HG02642 (cell line): ENCODE results near the gene SFN.
"Not testable (repeated sequence)": the region's sequence is repeated elsewhere in the genome, so short reads cannot be mapped to it uniquely, and the experiment has no call there.

Source experiments
- ATAC-seq: cut with Tn5 transposase; IDR thresholded peaks from one replicate; pipeline ENCODE4 v1.9.1; 2021; ENCODE audit warnings: mild to moderate bottlenecking; ENCODE audit not compliant: unreplicated experiment, poor library complexity

The SFN gene

DNA sequence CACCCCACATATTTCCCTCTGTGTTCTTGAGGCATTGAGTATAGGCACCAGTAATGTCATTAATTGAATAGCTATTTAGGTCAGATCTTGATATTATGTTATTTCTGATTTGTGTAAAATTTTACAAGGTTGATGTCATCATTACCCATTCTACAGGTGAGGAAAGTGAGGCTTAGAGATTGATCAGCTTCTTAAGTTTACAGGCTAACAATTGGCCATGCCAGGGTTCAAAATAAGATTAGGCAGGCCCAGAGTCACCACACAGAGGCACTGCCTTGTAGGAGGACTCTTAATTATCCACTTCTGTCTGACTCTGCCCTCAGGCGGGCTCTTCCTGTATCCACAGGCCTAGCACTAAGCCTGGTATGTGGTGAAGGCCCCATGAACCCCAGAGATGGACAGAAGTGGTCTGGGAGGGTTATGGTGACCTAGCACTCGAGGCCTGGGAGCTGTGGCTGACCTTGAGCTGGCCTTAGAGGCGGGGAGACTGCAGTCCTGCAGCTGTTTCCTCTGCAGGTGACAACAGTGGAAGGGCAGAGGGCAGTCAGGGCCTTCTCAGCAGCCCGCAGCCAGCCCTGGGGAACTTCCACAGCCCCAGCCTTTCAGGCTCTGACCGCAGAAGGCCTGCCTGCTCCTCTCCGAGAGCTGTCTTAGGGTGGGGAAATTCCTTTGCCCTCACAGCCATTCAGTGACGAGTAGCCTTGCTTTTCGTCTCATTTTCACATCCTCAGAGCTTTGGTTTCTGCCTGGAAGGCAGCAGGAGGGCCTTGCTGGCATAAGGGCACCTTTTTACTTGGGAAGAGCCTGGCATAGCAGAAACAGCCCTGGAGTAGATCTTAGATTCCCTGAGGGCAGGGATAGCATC is 24.2 kb upstream of the SFN start:
- ATAC-seq: peak; percentile 95

DNA sequence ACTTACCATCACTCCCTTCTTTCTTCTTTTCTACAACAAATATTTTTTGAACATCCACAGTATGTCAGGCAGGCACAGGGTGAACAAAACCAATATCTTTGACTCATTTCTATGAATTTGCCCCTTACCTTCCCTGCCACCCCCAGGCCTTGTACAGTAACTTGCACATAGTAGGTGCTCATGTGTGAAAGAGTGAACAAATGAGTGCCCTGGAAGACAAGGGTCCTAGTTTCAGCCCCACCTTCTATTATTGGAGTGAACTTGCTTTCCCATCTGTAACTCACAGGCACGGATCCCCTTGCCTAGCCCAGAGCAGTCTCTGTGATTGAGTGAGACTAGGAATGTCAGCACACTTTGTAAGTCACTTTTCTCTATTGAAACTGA is 23.6 kb upstream of the SFN start:
- ATAC-seq: peak; percentile 17

GRCh38 chr1:26839779-26840178 is 23.2 kb upstream of the SFN start:
- no peak for ATAC-seq

DNA sequence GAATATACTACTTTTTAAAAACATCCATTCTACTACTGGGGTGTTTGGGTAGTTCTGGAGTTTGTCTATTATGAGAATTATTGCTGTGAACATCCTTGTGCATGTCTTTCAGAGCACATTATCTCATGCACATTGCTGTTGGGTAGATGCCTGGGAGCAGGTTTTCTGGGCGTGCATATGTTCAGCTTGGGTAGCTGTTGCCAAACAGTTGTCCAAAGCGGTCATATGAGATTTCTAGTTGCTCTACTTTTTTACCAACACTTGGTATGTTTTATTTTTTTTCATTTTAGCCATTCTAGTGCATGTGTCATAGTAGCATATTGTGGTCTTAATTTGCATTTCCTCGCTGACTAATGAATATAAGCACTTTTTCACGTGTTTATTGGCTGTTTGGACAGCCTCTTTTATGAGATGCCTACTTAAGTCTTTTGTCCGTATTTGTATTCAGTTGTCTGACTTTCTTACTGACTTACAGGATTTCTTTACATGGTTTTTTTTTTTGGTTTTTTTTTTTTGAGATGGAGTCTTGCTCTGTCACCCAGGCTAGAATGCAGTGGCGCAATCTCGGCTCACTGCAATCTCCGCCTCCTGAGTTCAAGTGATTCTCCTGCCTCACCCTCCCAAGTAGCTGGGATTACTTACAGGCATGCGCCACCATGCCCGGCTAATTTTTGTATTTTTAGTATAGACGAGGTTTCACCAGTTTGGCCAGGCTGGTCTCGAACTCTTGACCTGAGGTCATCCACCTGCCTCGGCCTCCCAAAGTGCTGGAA is 18.3 kb upstream of the SFN start:
- no peak for ATAC-seq

DNA sequence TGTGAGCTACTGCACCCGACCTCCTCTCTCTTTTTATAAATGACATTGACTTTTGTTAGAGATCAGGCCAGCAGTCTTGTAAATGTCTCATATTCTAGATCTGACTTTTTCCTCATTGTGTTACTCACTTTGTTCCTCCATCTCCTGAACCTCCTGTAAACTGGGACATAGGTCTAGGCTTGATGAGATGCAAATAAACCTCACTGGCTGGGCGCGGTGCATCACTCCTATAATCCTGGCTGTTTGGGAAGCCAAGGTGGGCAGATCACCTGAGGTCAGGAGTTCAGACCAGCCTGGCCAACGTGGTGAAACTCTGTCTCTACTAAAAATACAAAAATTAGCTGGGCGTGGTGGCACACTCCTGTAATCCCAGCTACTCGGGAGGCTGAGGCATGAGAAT is 15.1 kb upstream of the SFN start:
- not testable (repeated sequence) for ATAC-seq

DNA sequence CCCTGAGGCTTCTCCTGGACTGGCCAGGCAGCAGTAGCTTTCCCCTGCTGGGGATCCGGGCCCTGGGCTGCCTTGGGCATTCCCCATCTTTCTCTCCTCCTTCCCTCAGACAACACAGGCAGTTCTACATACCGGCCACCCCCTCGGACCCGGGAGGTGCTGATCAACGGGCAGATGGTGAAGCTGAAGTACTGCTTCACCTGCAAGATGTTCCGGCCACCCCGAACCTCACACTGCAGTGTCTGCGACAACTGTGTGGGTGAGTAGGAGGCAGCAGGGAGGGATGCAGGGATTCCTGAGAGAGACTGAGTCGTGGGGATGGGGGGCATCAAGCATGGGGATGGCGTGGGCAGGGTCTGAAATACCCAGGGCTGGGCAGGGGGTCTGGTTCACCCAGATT is 14.4 kb upstream of the SFN start:
- ATAC-seq: no peak

GRCh38 chr1:26848941-26849774 is 13.8 kb upstream of the SFN start:
- ATAC-seq: no peak

GRCh38 chr1:26851106-26851684 is 11.8 kb upstream of the SFN start:
- ATAC-seq: no peak

GRCh38 chr1:26852701-26853100 is 10.2 kb upstream of the SFN start:
- no peak for ATAC-seq

GRCh38 chr1:26853156-26853555 is 9.8 kb upstream of the SFN start:
- no peak for ATAC-seq

DNA sequence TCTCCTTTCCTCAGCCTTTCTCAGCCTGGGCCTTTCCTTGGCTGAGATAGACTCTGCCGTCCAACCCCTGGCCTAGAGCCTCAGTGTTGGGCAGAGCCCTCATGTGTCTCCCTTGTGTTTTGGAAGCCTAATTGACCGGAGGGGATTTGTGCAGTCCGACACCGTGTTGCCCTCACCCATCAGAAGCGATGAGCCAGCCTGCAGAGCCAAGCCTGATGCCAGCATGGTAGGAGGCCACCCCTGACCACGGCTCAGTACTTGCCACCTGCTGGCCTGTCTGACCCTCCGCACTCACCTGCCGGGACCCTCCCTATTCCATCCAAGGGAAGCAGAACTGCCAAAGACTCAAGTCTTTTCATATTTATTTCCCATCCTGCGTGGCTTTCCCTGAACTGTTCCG is 9.3 kb upstream of the SFN start:
- ATAC-seq: no peak

DNA sequence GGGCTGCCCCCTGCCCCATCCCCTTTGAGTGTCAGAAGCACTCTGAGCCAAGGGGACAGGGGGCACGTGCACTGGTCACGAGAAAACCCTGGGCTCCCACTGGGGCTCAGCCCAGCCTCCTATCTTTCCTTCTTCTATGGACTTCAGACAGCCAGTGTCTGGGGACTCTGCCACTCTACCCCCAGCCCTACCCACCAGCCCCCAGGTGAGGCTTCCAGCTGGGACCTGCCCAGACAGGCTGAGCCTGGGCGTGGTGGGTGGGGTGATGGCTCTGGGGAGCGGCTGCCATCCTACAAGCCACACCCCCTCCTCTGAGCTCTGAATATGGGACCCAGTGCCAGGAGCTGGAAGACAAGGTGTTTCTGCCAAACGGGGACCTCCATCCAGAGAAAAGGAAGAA is 8.0 kb upstream of the SFN start:
- no peak for ATAC-seq

DNA sequence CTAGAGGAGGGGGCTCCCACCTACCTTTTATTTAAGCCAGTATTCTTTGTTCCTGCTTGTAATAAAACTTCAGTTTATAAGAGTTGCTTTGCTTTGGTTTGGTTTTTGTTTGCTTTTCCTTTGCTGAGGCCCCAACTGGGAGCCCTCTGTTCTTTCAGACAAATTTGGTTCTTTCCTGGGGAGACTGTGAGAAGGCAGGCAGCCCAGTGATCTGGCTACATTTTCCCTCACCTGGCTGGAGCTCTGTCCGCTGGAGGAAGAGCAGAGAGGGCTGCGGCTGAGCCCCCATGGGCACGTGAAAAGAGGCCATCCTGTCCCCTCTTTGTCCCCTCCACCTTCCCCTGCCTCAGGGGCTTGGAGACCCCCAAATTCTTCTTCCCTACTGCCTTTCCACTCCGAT is 7.3 kb upstream of the SFN start:
- ATAC-seq: no peak

DNA sequence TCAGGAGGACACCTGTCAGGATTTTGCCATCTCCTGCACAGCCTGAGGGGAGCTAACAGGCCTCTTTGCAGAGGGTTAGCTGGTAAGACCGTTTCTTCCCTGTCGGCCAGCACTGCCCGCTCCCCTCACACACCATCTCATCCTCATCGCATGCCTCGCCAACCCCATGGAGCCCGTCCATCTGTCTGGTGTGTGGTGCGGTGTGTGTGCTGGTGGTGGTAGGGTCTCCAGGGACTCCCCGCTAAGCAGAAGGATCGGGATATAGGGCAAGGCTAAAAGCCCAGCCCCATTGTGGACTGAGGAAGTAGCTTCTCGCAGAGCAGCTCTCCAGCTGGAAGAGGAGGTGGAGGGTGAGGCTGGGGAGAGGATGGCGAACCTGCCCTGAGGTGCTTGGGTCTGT is 6.8 kb upstream of the SFN start:
- ATAC-seq: no peak

GRCh38 chr1:26856604-26857469 is 6.1 kb upstream of the SFN start:
- no peak for ATAC-seq

- no peak for ATAC-seq
Measured at GRCh38 chr1:26857473-26858060, 5.4 kb upstream of the SFN start.

GRCh38 chr1:26858160-26858559 is 4.8 kb upstream of the SFN start:
- no peak for ATAC-seq

GRCh38 chr1:26858891-26859640 is 3.9 kb upstream of the SFN start:
- ATAC-seq: no peak
